ENCODE measurements around the gene DLX5.

DNA sequence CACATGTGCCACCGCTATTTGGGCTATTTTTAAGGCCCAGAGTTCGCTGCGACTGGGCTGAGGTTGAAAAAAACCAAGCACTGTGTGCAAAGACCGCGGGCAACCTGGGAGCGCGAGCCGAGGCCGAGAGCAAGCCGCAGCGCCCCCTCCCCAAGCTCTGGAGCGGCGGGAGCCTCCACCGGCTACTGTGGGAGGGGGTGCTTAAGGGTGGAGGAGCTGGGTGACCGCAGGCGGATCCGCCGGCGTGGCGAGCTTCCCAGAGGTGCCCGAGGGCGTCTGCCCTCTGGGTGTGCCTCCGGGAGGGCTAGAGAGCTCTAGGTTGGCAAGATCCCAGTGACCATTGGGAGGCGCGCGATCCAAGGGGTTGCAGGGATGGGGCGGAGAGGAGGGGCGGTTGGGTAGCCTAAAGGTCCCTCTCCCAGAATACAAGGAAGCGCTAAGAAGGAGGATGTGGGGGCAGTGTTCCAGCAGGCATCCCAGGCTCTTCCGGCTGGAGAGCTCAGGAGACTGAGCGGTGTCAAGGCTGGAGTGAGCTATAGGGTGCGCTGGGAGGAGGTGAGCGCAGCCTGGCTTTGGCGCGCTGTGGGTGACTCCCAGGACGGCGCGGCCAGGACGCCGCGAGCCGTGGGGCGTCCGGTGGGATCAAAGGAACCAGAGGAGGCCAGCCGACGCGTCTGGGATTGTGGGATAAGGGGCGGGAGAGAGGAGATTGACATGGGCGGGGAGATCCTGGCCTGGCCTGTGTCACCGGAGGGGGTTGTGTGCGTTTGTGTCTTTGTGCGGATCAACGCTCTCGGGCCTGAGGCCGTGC lies 8.0 kb downstream of the DLX5 start:
- no peak for TF ChIP-seq POLR2A (IDR thresholded peaks at IDR 0.05)
- TF ChIP-seq, protein P1, sequence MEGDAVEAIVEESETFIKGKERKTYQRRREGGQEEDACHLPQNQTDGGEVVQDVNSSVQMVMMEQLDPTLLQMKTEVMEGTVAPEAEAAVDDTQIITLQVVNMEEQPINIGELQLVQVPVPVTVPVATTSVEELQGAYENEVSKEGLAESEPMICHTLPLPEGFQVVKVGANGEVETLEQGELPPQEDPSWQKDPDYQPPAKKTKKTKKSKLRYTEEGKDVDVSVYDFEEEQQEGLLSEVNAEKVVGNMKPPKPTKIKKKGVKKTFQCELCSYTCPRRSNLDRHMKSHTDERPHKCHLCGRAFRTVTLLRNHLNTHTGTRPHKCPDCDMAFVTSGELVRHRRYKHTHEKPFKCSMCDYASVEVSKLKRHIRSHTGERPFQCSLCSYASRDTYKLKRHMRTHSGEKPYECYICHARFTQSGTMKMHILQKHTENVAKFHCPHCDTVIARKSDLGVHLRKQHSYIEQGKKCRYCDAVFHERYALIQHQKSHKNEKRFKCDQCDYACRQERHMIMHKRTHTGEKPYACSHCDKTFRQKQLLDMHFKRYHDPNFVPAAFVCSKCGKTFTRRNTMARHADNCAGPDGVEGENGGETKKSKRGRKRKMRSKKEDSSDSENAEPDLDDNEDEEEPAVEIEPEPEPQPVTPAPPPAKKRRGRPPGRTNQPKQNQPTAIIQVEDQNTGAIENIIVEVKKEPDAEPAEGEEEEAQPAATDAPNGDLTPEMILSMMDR (IDR thresholded peaks at IDR 0.05): no peak
